Measurements from ENCODE around the gene PSORS1C1. TPM values are rescaled to one million over a fixed set of nuclear protein-coding genes. Genes with fewer than 3 reads are reported as not detected.

Gene PSORS1C1
- total and polyA plus RNA-seq, 2 experiments from 2014 or later: 1.4 to 4.6 TPM

- H3K27me3 ChIP-seq: no peaks in the 10 kb centered on the region
- no peaks in the 10 kb centered on the region for H3K36me3 ChIP-seq (replicated peaks; ENCODE audit: insufficient read depth, low read depth)
- WGBS (ENCODE audit: low lambda C conversion rate, missing lambda C conversion rate): 96% methylated on average over 7 of the region's 7 CpGs
- no peaks in the 10 kb centered on the region for H3K9me2 ChIP-seq (replicated peaks; ENCODE audit: insufficient read depth)
- no peaks in the 10 kb centered on the region for H3K9me3 ChIP-seq (ENCODE audit: low read depth)
- no peaks in the 10 kb centered on the region for H3K79me2 ChIP-seq
- TF ChIP-seq EZH2phosphoT487 (IDR thresholded peaks at IDR 0.05; ENCODE audit: low read depth, severe bottlenecking, unreplicated experiment): no peak
- H4K20me1 ChIP-seq (ENCODE audit: insufficient read depth, poor library complexity, severe bottlenecking): no peaks in the 10 kb centered on the region
- DNase-seq (ENCODE audit: low spot score): no peak
- no peak overlapping the region for H2AFZ ChIP-seq
- no peak overlapping the region for H3K27ac ChIP-seq
- H3K4me1 ChIP-seq (ENCODE audit: insufficient read depth): peaks cover 24% of the 10 kb centered on the region
- H3K4me3 ChIP-seq: no peak overlapping the region
- no peak overlapping the region for H3K4me2 ChIP-seq
These were observed 3.6 kb downstream of the PSORS1C1 start for GRCh38 chr6:31118178-31118577.

GRCh38 chr6:31120151-31120915 is 5.7 kb downstream of the PSORS1C1 start, which contains the start of gene CDSN:
TSS of gene CDSN (minus strand) at chr6:31120446. CDS start at chr6:31120419, 27 bp downstream.
- no peaks in the 10 kb centered on the region for H3K27me3 ChIP-seq
- H3K36me3 ChIP-seq (replicated peaks; ENCODE audit: insufficient read depth, low read depth): no peaks in the 10 kb centered on the region
- peaks cover 8% of the 10 kb centered on the region for H3K4me1 ChIP-seq (ENCODE audit: insufficient read depth)
- H3K79me2 ChIP-seq: no peaks in the 10 kb centered on the region
- DNase-seq (ENCODE audit: low spot score): no peak
- no peak within 1 kb of the TSS for H2AFZ ChIP-seq
- H3K9me3 ChIP-seq (ENCODE audit: low read depth): no peaks in the 10 kb centered on the region
- 90% methylated on average over 10 of the region's 26 CpGs for WGBS (ENCODE audit: low lambda C conversion rate, missing lambda C conversion rate)
- H3K27ac ChIP-seq: no peak within 1 kb of the TSS
- no peaks in the 10 kb centered on the region for H4K20me1 ChIP-seq (ENCODE audit: insufficient read depth, poor library complexity, severe bottlenecking)
- no peak within 1 kb of the TSS for H3K4me2 ChIP-seq
- no peak within 1 kb of the TSS for H3K4me3 ChIP-seq
- H3K9me2 ChIP-seq (replicated peaks; ENCODE audit: insufficient read depth): no peaks in the 10 kb centered on the region
- TF ChIP-seq EZH2phosphoT487 (IDR thresholded peaks at IDR 0.05; ENCODE audit: low read depth, severe bottlenecking, unreplicated experiment) (no peak), EZH2 (IDR thresholded peaks at IDR 0.05; ENCODE audit: borderline replicate concordance) (no peak), CTCF (IDR thresholded peaks at IDR 0.05; ENCODE audit: poor library complexity) (no peak)

- Histone ChIP-seq H3K27me3 (no peaks in the 10 kb centered on the region), H3K9me3 (ENCODE audit: low read depth) (no peaks in the 10 kb centered on the region), H3K4me2 (no peak overlapping the region), H3K4me1 (ENCODE audit: insufficient read depth) (peaks cover 6% of the 10 kb centered on the region), H2AFZ (no peak overlapping the region), H3K9me2 (replicated peaks; ENCODE audit: insufficient read depth) (no peaks in the 10 kb centered on the region), H3K79me2 (no peaks in the 10 kb centered on the region), H3K4me3 (no peak overlapping the region), H3K36me3 (replicated peaks; ENCODE audit: insufficient read depth, low read depth) (no peaks in the 10 kb centered on the region), H4K20me1 (ENCODE audit: insufficient read depth, poor library complexity, severe bottlenecking) (no peaks in the 10 kb centered on the region), H3K27ac (no peak overlapping the region)
- DNase-seq (ENCODE audit: low spot score): no peak
- TF ChIP-seq EZH2 (IDR thresholded peaks at IDR 0.05; ENCODE audit: borderline replicate concordance) (no peak), EZH2phosphoT487 (IDR thresholded peaks at IDR 0.05; ENCODE audit: low read depth, severe bottlenecking, unreplicated experiment) (no peak), CTCF (IDR thresholded peaks at IDR 0.05; ENCODE audit: poor library complexity) (no peak)
- WGBS (ENCODE audit: low lambda C conversion rate, missing lambda C conversion rate): 92% methylated on average over 12 of the region's 12 CpGs
These were observed 6.7 kb downstream of the PSORS1C1 start for GRCh38 chr6:31121131-31121790.
